Measurements from ENCODE around the gene LRRC1.

- no peak for TF ChIP-seq CTCF (IDR thresholded peaks at IDR 0.05; ENCODE audit: extremely low read depth in 1 of 2, insufficient read depth in 1 of 2, low read depth in 1 of 2, low read length in 2 of 2)
- no peak for TF ChIP-seq POLR2AphosphoS5 (IDR thresholded peaks at IDR 0.05; ENCODE audit: insufficient read depth, low read depth, low read length)
- no peak for TF ChIP-seq EZH2 (IDR thresholded peaks at IDR 0.05; ENCODE audit: borderline replicate concordance, low read depth, low read length, severe bottlenecking)
- TF ChIP-seq GATA2 (IDR thresholded peaks at IDR 0.05; ENCODE audit: insufficient read depth, insufficient read length, low read depth, low read length), result no peak
- TF ChIP-seq POLR2A (IDR thresholded peaks at IDR 0.05; ENCODE audit: low read depth, low read length), result no peak
- no peak for TF ChIP-seq JUN (IDR thresholded peaks at IDR 0.05; ENCODE audit: borderline replicate concordance, insufficient read depth, insufficient read length, low read depth)
- no peak for TF ChIP-seq MAX (IDR thresholded peaks at IDR 0.05; ENCODE audit: insufficient read depth, insufficient read length)
These were observed 82.3 kb downstream of the LRRC1 start for GRCh38 chr6:53877151-53877550.
